COLO668 (cell line): ENCODE measurements around the gene RASGEF1B.
"Not testable (repeated sequence)": the region's sequence is repeated elsewhere in the genome, so short reads cannot be mapped to it uniquely, and the experiment has no call there.

ENCODE experiments used
- DNase-seq: peaks from one replicate; lab custom pipeline; 2025; ENCODE audit not compliant: unreplicated experiment; lab: John Stamatoyannopoulos, UW

RASGEF1B gene

DNA sequence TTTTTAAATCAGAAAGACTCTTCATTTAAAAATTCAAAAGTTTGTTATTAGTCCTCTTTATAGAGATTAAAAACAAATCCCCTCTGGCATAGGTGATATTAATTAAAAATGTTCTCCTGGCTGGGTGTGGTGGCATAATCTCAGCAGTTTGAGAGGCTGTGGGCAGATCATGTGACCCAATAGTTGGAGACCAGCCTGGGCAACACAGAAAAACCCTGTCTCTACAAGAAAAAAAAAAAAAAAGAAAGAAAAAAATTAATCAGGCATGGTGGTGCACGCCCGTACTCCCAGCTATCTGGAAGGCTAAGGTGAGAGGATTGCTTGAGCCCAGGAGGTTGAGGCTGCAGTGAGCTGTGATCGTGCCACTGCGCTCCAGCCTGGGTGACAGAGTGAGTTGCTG, 38.9 kb downstream of the RASGEF1B start:
- DNase-seq = no peak

DNA sequence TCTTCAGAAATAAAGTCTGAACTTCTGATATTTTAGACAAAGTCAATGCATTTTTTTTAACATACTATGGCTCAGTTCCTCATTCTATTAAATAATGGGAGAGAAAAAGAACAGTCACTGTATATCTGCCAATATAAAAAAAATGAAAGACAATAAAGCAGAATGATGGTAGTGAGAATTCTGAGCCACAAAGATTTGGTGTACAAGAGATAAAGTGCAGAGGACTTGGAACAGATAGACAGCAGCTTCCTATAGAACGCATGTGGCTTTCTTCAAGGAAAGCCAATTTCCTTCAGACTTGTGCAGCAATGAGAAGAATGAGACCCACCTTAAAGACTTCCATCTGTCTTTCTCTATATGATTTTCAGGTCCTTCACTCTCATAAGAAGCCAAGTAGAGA, 39.7 kb downstream of the RASGEF1B start:
- no peak for DNase-seq

DNA sequence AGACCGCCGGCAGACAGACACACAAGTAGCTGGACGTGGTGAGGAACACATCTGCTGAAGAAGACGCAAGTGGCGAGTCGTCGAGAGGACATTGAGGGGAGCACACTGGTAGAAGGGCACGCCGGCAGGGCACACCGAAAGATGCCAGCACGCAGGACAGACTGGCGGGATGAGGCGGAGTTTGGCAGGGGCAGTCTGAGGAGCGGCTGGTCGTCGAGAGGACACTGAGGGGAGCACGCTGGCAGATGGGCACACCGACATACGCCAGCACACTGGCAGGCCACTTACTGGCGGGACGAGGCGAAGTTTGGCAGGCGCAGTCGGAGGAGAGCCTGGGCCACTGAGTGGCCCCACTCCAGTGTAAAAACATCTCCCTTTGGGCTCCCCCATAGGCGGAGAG, 42.1 kb downstream of the RASGEF1B start:
- no peak for DNase-seq

DNA sequence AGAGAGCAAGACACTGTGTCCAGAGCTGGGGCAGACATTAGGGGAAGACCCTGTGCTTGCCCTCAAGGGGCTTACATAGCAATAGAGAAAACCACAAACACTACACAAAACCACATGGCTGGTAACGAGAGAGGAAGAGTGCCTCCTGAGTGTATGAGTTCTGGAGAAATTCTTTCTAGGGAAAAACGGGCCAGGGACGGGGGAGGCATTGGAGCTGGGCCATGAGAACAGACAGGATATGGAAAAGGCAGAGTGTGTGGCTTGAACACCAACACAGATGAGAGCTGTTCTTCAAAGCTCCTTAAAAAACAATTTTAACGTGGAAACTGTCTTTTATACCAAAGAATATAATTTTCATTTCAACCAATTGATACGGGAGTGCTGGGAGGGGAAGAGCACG, 42.7 kb downstream of the RASGEF1B start:
- no peak for DNase-seq

DNA sequence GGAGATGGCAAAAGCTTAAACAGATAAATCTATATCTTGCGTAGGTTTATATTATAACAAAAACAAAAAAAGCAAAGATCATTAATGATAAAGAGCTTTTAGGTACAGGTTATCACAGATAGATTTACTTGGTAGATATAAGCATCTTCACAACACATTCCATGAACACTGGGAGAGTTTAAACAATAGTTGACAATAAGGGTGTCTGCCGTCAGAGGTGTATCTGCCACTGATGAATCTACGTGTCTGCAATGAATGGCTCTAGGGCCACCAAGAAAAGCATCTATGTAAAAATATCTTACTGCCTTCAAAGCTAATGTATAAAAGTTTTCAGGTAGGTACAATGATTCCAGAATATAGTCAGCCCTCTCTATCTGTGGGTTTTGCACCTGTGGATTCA, 43.7 kb downstream of the RASGEF1B start:
- DNase-seq = no peak

DNA sequence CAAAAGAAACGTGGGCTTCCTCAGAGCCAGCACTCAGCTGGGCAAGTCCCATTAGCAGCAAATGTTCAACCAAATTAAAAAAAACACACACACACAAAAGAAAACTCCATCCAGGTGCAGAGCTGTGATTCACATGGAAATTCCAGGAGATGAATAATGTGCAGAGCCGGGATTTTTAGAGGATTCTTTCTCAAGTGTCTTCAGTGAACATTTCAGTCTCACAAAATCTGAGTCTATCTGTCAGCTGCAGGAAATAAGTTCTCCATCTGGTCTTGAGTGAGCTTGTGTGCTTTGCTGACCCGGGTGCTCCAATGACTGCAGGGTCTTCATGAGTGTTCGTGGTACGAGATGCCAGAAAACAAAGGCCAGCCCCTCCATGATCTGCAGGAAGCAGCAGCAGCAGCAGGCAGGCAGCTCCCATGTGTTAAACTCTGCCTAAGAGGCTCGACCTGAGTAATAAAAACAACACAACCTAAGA, 44.3 kb downstream of the RASGEF1B start:
- DNase-seq = no peak

DNA sequence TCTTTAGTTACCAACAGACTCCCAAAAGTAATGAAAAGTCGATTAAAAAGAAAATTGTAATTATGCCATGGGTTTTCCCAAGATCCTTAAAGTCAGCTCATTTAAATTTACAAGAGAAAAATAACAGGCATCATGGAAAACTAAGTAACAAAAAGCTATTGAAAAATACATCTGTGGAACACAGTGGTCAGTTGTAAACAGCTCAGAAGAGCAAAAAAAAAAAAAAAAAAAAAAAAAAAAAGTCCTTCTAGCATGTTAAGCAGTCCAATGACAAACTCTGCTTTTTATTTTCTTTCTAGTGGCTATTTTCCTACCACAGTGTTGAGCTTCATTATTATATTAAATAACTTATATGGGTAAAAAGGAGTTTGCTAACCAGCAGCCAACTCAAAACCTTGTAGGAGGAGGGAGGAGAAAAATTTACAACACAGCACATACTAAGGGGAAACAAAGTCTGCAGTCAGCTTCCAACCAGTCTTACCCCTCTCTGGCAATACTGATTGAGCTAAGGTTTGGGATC, 44.9 kb downstream of the RASGEF1B start:
- DNase-seq = no peak

DNA sequence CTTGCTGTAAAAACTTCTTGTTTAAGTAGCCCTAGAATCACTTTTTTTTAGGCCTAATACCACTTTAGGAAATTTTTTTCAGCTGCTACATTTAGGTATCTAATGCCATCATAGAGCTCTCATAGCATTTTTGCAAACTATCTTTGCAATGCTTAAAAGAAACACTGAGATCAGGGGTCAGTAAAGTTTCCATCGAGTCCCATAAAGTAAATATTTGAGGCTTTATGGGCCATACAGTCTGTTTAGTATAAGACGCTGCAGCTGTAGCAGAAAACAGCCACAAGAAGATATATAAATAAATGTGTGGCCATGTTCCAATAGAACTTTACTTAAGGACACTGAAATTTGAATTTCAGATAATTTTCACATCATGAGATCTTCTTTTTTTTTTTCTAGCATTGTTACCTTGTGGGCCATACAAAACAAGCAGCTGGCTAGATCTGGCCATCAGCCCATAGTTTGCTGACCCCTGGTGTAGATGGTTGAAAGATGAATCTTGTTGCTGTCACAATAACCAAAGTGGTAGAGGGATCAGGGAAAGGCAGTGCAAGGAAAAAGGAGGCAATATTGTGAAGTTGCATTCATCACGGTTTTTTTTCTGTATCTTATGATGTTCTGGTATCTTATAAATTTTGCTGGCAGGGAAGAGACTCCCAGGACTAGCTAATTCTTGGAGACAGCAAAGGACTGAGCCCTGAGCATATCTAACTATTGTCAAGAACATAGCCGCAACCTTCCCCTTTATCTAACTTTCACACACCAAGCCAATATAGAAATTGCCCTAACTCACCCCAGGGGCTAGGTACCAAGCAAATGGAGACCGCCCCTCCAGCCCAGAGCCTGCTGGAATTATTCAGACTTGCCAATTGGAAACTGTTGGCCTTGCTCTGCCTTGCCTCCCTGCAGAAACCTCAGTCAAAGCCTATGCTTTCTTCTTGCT, 46.6 kb downstream of the RASGEF1B start:
- no peak for DNase-seq

DNA sequence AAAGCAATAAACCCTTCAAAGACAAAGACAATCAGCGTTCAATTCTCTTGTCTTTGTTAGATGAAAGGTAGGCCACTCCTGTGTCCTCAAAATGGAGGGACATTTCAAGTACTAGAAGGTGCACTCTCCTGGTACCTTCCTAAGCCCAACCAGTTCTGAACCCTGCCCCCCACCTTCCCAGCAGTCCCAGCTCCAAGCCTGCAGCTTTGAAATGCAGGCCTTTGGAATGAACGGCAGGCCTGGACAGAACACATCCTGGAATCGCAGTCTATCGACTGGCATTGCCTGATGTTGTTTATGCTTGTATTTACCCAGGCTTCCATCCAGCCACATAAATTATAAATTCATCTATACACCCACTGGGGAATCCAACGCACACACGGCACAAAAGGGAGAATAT, 47.4 kb downstream of the RASGEF1B start:
- no peak for DNase-seq

DNA sequence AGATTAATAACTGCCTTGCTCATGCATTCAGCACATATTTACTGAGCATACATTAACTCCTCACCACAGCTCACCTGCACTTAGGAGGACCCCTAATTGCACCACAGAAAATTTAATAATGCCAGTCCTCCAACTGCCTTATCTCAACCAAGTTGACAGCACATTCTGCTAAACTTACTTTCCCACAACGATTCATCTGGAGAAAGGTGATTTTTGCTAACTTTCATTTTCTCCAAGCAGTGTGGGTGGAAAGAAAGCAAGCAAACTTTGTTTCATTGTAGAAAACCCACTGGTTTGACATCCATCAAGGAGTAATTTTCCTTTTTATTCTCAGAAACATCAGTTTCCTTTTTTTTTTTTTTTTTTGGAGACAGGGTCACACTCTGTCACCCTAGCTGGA, 49.1 kb downstream of the RASGEF1B start:
- DNase-seq = no peak

DNA sequence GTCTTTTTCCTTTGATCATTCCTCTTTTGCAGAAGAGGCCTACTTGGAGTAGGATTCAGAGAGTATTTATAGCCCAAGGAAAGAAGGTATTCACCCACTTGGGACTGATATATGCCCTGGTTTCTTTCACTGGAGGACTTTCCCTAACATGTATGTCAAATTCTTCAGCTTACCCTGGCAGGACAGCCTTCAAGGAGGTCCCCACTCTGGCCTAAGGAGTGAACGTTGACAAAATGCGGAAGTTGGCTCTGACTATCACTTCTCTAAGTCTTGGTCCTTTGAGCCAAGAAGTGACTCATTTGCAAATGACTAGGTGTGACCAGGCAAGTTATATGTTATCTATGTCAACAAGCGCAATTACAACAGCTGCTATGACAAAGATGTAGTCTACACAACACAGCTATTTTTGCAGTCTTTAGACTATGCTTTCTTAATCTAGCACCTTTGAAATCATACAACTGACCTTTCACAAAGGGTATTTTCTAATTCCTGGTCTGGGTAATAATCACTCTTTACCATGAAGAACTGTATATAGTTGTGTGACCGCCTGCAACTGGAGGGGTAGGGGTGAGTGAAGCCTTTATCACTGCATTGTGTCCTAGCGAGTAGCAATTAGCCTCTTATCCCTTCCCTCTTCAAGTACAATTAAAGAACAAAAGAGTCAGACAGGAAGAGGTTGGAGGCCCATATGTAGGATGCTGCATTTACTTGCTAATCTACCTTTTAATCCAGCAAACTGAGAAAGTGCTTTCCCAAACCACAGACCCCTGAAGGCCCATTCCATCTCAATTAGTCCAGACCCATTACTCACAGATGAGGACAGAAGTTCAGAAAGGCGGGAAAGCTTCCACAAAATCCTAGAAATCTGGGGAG, 50.1 kb downstream of the RASGEF1B start:
- DNase-seq = no peak

DNA sequence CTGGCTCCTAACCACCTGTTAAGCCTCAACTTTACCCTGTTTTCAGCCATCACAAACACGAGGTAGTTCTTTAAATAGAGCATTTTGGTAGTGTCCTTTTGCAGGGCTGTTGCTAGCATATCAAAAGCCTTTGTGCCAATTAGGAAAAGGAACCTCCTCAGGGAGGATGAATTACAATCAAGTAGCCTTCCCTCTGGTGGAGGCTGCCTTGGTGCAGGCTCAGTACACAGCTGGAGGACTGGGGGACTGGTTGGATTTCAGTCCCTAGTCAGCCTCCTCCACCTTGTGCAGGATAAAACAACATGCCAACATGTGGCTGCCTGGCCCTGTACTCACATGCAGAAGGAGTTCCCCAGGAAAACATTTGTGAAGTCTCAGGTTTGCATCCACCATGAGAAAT, 53.1 kb downstream of the RASGEF1B start:
- no peak for DNase-seq

DNA sequence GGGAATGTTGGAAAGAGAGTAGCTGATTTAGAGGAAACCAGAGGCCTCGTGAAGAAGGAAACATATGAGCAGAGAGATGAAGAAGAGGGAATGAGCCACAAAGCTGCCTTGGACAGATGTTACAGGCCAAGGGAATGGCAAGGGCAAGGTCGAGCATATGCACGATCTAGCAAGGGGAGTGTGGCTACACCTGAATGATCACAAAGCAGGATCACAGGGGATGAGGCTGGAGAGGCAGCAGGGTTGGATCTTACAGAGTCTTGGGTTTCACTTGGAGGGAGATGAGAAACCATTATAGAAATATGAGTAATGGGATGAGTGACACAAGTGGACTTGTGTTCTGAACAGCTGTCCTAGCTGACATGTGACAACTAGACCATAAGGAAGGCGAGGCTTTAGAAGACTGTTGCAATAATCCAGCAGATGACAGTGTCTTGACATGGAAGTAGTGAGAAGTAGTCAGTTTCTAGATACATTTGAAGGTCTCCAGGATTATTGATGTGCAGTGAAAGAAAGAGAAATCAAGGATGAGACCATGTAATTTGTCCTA, 58.7 kb downstream of the RASGEF1B start:
- no peak for DNase-seq

DNA sequence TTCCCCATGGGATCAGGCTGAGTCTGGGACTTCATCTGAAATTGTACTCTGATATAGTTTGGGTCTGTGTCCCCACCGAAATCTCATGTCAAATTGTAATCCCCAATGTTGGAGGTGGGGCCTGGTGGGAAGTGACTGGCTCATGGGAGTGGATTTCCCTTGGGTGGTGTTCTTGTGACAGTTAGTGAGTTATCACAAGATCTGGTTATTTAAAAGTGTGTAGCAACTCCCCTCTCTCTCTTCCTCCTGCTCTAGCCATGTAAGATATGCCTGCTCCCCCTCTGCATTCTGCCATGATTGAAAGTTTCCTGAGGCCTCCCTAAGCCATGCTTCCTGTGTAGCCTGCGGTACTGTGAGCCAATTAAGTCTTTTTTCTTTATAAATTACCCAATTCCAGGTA, 61.0 kb downstream of the RASGEF1B start:
- no peak for DNase-seq

DNA sequence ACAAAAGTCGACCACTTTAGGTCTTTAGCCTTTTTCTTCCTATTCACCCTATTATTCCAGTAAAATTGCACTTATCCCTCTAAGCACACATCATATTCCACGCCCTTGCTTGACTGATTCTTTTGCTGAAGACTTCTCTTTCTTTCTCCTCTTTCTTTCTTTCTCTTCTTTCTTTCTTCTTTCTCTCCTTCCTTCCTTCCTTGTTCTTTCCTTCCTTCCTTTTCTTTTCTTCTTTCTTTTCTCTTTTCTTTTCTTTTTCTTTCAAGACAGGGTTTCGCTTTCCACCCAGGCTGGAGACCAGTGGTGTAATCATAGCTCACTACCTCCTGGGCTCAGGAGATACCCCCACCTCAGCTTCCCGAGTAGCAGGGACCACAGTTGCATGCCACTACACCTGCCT, 61.9 kb downstream of the RASGEF1B start:
- no peak for DNase-seq

DNA sequence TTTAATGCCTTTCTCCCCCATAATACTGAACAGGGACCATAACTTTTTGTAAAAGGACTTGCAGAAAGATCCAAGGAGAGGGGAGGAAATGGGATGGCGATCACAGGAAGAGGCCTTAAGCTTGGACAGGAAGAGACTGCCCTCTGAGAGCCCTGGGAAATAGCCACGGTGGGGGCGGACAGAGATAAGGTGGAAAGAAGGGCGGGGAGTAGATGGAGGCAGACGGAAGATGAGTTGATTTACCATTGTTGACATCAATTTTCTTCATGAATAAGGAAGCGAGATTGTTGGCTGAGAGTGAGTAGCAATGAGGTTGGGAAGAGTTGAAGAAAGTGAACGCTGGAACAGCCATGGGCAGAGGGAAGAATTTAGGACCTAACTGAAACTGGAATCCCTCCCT, 63.4 kb downstream of the RASGEF1B start:
- DNase-seq = no peak

DNA sequence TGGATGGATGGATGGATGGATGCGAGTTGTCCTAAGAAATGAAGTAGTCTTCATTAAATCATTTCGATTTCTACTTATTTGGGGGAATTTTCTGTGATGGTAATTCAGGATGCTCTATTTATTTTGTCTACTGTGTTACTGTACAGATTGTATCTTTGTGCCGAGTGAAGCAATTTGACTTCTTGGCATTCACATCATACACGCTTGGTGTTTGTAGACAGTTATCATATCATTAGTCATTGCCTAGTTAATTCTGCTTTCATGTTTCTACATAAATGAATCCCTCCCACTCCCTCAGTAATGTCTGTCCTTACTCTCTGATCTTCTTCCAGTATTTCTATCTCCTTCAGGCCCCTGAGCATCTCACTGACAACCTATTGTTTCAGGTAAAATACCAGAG, 64.0 kb downstream of the RASGEF1B start:
- no peak for DNase-seq

DNA sequence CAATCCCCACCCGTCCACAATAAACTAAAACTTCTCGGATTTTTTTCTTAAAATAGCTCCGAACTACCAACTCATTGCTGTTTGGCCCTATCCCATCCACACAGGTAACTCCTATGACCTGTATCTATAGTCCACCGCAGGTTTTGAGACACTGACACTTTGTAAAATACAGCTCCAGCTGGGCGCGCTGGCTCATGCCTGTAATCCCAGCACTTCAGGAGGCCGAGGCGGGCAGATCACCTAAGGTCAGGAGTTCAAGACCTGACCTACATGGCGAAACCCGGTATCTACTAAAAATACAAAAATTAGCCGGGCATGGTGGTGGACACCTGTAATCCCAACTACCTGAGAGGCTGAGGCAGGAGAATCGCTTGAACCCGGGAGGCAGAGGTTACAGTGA, 65.2 kb downstream of the RASGEF1B start:
- DNase-seq = not testable (repeated sequence)

DNA sequence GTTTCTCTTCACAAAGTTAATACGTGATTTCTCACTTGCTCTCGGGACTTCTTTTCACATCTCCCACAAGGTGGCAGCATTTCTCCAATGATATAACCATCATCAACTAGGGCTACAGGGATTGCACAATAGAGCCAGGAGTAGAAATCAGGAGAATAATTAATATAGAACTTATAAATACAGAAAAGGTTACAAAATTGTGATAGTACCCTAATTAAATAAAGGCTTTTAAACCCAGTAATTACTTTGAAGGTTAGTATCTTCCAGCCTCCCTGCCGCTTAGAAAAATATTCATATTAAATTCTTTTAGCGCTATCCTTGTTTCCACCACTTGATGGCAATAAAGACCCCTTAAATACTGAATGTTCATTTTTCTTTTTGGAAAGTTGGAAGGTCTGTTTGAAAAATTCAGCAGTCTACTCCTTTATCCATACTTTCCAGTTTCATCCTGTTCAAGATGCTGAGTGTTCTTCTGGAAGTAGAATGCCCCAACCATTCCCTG, 65.8 kb downstream of the RASGEF1B start:
- peak; percentile 15 for DNase-seq

DNA sequence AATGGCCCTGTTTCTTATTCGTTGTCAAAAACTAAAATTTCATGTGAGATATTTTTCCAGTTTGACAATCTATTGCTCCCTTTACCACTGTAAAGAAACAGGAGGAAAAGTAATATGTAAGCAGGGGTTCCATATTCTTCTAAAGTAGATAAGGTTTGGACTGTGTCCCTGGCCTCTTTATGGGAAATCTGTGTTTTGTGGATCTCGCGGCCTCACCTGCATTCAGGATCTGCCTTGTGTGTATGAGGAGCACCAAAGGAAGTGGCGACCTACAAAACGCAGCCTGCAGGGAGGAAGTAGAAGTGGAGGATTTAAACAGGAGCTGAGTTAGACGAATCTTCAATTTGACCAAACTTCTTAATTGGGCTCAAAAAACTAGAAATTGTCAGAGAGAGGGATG, 67.0 kb downstream of the RASGEF1B start:
- no peak for DNase-seq

DNA sequence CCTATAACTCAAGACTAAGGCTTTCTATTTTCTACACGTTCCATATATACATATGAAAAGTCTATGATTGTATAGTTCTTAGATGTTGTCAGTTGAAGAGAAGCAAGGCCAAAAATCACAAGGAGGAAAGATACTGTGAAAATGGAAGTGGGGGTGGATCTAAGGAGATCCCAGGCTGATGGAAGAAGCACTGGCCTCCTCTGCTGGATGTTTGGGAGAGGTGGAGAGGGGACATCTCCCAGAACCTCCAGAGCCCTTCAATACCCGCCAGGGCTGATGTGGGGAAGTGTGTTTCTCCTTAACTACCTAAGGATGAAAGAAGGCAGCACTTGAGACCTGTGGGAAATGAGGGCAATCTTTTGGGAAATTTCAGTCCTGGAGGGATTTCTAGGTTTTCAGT, 67.4 kb downstream of the RASGEF1B start:
- no peak for DNase-seq
